ENCODE results near the gene PLA2G2F. TPM values are rescaled to one million over a fixed set of nuclear protein-coding genes. Genes with fewer than 3 reads are reported as not detected.

The PLA2G2F gene
- total and polyA plus RNA-seq, 2 of the 8 experiments (the other 6 are each of a cell fraction or from before 2014, with no cell fraction given) = not detected

GRCh38 chr1:20195462-20195780 is 56.3 kb downstream of the PLA2G2F start:
- Histone ChIP-seq H2BK15ac (ENCODE audit: low read length) (0 out of 2 replicates have a peak overlapping the region, but pooled peaks have one; percentile 76), H3K4me3 (ENCODE audit: extremely low read depth in 1 of 4, insufficient read depth in 2 of 4, low read depth in 3 of 4, low read length in 4 of 4) (no peak overlapping the region), H3K27ac (ENCODE audit: low read depth, low read length) (no peak overlapping the region), H4K20me1 (replicated peaks in 1 of 2; ENCODE audit: control insufficient read depth in 1 of 2, insufficient read depth in 2 of 2, low read length in 2 of 2) (no peaks in the 10 kb centered on the region), H3K18ac (ENCODE audit: extremely low read depth, low read length) (no peak overlapping the region), H4K8ac (ENCODE audit: extremely low read depth, insufficient read depth, low read length) (no peak overlapping the region), H3K4ac (replicated peaks; ENCODE audit: insufficient read length, low read depth, low read length) (no peak overlapping the region), H3K56ac (replicated peaks; ENCODE audit: insufficient read length, low read depth, low read length) (no peak overlapping the region), H3K14ac (ENCODE audit: insufficient read length) (no peak overlapping the region), H2AFZ (ENCODE audit: low read length) (no peak overlapping the region), H3K79me2 (ENCODE audit: control insufficient read depth in 1 of 2, insufficient read depth in 2 of 2, low read length in 2 of 2) (no peaks in the 10 kb centered on the region), H3K27me3 (replicated peaks in 1 of 4; ENCODE audit: control insufficient read depth in 3 of 4, extremely low read depth in 1 of 4, insufficient read depth in 3 of 4, low read length in 3 of 4) (peaks cover 0 to 2% (median 0%) of the 10 kb centered on the region in 4 experiments; a peak in 2 of 7 replicates), H4K91ac (replicated peaks; ENCODE audit: insufficient read length, low read length) (no peak overlapping the region), H4K5ac (ENCODE audit: insufficient read length, low read depth, low read length) (no peak overlapping the region), H2BK12ac (ENCODE audit: low read depth, low read length) (no peak overlapping the region), H3K79me1 (ENCODE audit: low read depth, low read length) (no peaks in the 10 kb centered on the region), H3K9me3 (ENCODE audit: insufficient read depth in 2 of 2, low read depth in 1 of 2, low read length in 1 of 2) (no peaks in the 10 kb centered on the region), H3K23ac (ENCODE audit: insufficient read length) (no peak overlapping the region), H3K9ac (replicated peaks in 1 of 4; ENCODE audit: extremely low read depth in 1 of 4, low read depth in 3 of 4, low read length in 3 of 4) (no peak overlapping the region), H2BK5ac (ENCODE audit: low read depth, low read length) (no peak overlapping the region), H3K36me3 (ENCODE audit: control insufficient read depth in 2 of 4, insufficient read depth in 4 of 4, low read length in 3 of 4) (no peaks in the 10 kb centered on the region), H2BK20ac (ENCODE audit: low read length) (no peak overlapping the region), H3K23me2 (ENCODE audit: low read depth, low read length) (no peaks in the 10 kb centered on the region), H2AK5ac (ENCODE audit: low read depth, low read length) (no peak overlapping the region), H3K4me1 (replicated peaks in 1 of 4; ENCODE audit: control insufficient read depth in 3 of 4, insufficient read depth in 4 of 4, low read length in 3 of 4) (peaks cover 0 to 7% (median under 1%) of the 10 kb centered on the region in 4 experiments; a peak in 4 of 7 replicates), H2BK120ac (replicated peaks; ENCODE audit: low read depth, low read length) (no peak overlapping the region), H3K4me2 (ENCODE audit: insufficient read depth in 1 of 2, low read depth in 2 of 2, low read length in 2 of 2) (no peak overlapping the region)
- ChIA-PET CTCF (ENCODE audit: partially characterized antibody) (interaction anchor here (0.7 to 9.3 kb wide), 34 partner anchors 8 to 297 kb away, joined by 3 to 90 read pairs (median 4); no protein-coding TSS in a partner anchor), POLR2A (ENCODE audit: partially characterized antibody) (no interaction called here)
- FAIRE-seq = no peak
- 88% methylated on average over 4 of the region's 4 CpGs; no CpG with 5 or more reads in 1 of the 2 experiments for WGBS, 2 experiments (ENCODE audit: extremely low coverage in 1 of 2, insufficient coverage in 1 of 2, insufficient read length in 1 of 2, insufficient replicate concordance in 2 of 2, low coverage in 1 of 2, low lambda C conversion rate in 2 of 2, missing lambda C conversion rate in 1 of 2)
- no peak for TF ChIP-seq SAP30 (IDR thresholded peaks at IDR 0.05; ENCODE audit: insufficient read depth, insufficient replicate concordance, low read length)
- no peak for DNase-seq (ENCODE audit: low read depth in 1 of 2, low spot score in 2 of 2)
